ENCODE measurements around the gene DOCK7. TPM values are rescaled to one million over a fixed set of nuclear protein-coding genes. Genes with fewer than 3 reads are reported as not detected.

DOCK7 gene
- total RNA-seq, 2 donors from 2014 or later: 7.6 to 10.7 TPM

- H3K4me1 Mint-ChIP-seq (ENCODE audit: low read depth): peaks cover 52% of the 10 kb centered on the region
- H3K4me3 Mint-ChIP-seq: peak overlapping the region; percentile 93
- H3K36me3 Mint-ChIP-seq (ENCODE audit: insufficient read depth in 2 of 2): peaks cover 10 to 34% of the 10 kb centered on the region in 2 donors
- no peak for DNase-seq
- H3K27ac Mint-ChIP-seq: peak overlapping the region; percentile 60
- ATAC-seq (replicated peaks in 1 of 2): no peak
- no peaks in the 10 kb centered on the region for H3K27me3 Mint-ChIP-seq (ENCODE audit: low read depth)
- peaks cover 2 to 3% of the 10 kb centered on the region in 2 donors for H3K9me3 Mint-ChIP-seq
These were observed 250.0 kb downstream of the DOCK7 start for GRCh38 chr1:62438163-62438562.

GRCh38 chr1:62437273-62437940, 250.8 kb downstream of the DOCK7 start:
- Mint-ChIP-seq H3K4me3 (peak overlapping the region; percentile 93), H3K27ac (peak overlapping the region; percentile 60), H3K4me1 (ENCODE audit: low read depth) (peaks cover 52% of the 10 kb centered on the region), H3K36me3 (ENCODE audit: insufficient read depth in 2 of 2) (peaks cover 10 to 34% of the 10 kb centered on the region in 2 donors), H3K9me3 (peaks cover 2 to 3% of the 10 kb centered on the region in 2 donors), H3K27me3 (ENCODE audit: low read depth) (no peaks in the 10 kb centered on the region)
- DNase-seq (peak; percentile 44 to 52), ATAC-seq (replicated peaks in 1 of 2) (no peak)

- Mint-ChIP-seq H3K9me3 (peaks cover 2 to 3% of the 10 kb centered on the region in 2 donors), H3K4me1 (ENCODE audit: low read depth) (peaks cover 46% of the 10 kb centered on the region), H3K36me3 (ENCODE audit: insufficient read depth in 2 of 2) (peaks cover 9 to 28% of the 10 kb centered on the region in 2 donors), H3K4me3 (peak within 1 kb of the TSS; percentile 93), H3K27ac (peak within 1 kb of the TSS; percentile 98), H3K27me3 (ENCODE audit: low read depth) (no peaks in the 10 kb centered on the region)
- DNase-seq: peak; percentile 97 to 99
- peak; percentile 88 to 89 for ATAC-seq (replicated peaks in 1 of 2)
These were observed 251.5 kb downstream of the DOCK7 start, which contains the start of gene USP1 for GRCh38 chr1:62436466-62437272. Gene USP1 (plus strand): TSS chr1:62437049. CDS start chr1:62439868, 2,819 bp downstream.

- DNase-seq (peak in 1 of 2 donors; percentile 96), ATAC-seq (replicated peaks in 1 of 2) (no peak)
- H3K4me3 Mint-ChIP-seq: peak overlapping the region; percentile 93
These were observed 252.1 kb downstream of the DOCK7 start for GRCh38 chr1:62436039-62436465.

GRCh38 chr1:62435231-62436038, 252.8 kb downstream of the DOCK7 start:
- H3K4me3 Mint-ChIP-seq: peak overlapping the region; percentile 93
- DNase-seq: no peak
- peaks cover 2 to 3% of the 10 kb centered on the region in 2 donors for H3K9me3 Mint-ChIP-seq
- H3K36me3 Mint-ChIP-seq (ENCODE audit: insufficient read depth in 2 of 2): peaks cover 9 to 20% of the 10 kb centered on the region in 2 donors
- H3K4me1 Mint-ChIP-seq (ENCODE audit: low read depth): peaks cover 34% of the 10 kb centered on the region
- no peaks in the 10 kb centered on the region for H3K27me3 Mint-ChIP-seq (ENCODE audit: low read depth)
- peak overlapping the region; percentile 98 for H3K27ac Mint-ChIP-seq
- ATAC-seq (replicated peaks in 1 of 2): peak in 1 of 2 donors; percentile 0

More at GRCh38 chr1:62436039-62436465, 252.1 kb downstream of the DOCK7 start:
- Mint-ChIP-seq H3K27me3 (ENCODE audit: low read depth) (no peaks in the 10 kb centered on the region), H3K4me1 (ENCODE audit: low read depth) (peaks cover 40% of the 10 kb centered on the region), H3K36me3 (ENCODE audit: insufficient read depth in 2 of 2) (peaks cover 9 to 22% of the 10 kb centered on the region in 2 donors), H3K27ac (peak overlapping the region; percentile 98), H3K9me3 (peaks cover 2 to 3% of the 10 kb centered on the region in 2 donors)

- peak overlapping the region; percentile 34 for H3K27ac Mint-ChIP-seq
These were observed 253.6 kb downstream of the DOCK7 start for GRCh38 chr1:62434618-62435001.

GRCh38 chr1:62433861-62434617, 254.1 kb downstream of the DOCK7 start:
- no peak for ATAC-seq (replicated peaks in 1 of 2)
- no peak for DNase-seq
- H3K4me1 Mint-ChIP-seq (ENCODE audit: low read depth): peaks cover 22% of the 10 kb centered on the region
- no peak overlapping the region for H3K27ac Mint-ChIP-seq
- H3K36me3 Mint-ChIP-seq (ENCODE audit: insufficient read depth in 2 of 2): peaks cover 9 to 17% of the 10 kb centered on the region in 2 donors
- H3K9me3 Mint-ChIP-seq: peaks cover 2 to 3% of the 10 kb centered on the region in 2 donors
- H3K4me3 Mint-ChIP-seq: peak overlapping the region in 1 of 2 donors; percentile 42
- no peaks in the 10 kb centered on the region for H3K27me3 Mint-ChIP-seq (ENCODE audit: low read depth)

More at GRCh38 chr1:62434618-62435001, 253.6 kb downstream of the DOCK7 start:
- DNase-seq: no peak
- peaks cover 2 to 3% of the 10 kb centered on the region in 2 donors for H3K9me3 Mint-ChIP-seq
- H3K4me3 Mint-ChIP-seq: peak overlapping the region; percentile 49 to 93
- H3K36me3 Mint-ChIP-seq (ENCODE audit: insufficient read depth in 2 of 2): peaks cover 9 to 17% of the 10 kb centered on the region in 2 donors
- peaks cover 26% of the 10 kb centered on the region for H3K4me1 Mint-ChIP-seq (ENCODE audit: low read depth)
- ATAC-seq (replicated peaks in 1 of 2): no peak
- H3K27me3 Mint-ChIP-seq (ENCODE audit: low read depth): no peaks in the 10 kb centered on the region

GRCh38 chr1:62429581-62429980, 258.6 kb downstream of the DOCK7 start:
- no peaks in the 10 kb centered on the region for H3K9me3 Mint-ChIP-seq
- H3K27ac Mint-ChIP-seq: no peak overlapping the region
- ATAC-seq (replicated peaks in 1 of 2) (no peak), DNase-seq (no peak)
- H3K4me3 Mint-ChIP-seq: no peak overlapping the region
- no peaks in the 10 kb centered on the region for H3K36me3 Mint-ChIP-seq (ENCODE audit: insufficient read depth in 2 of 2)
- no peaks in the 10 kb centered on the region for H3K4me1 Mint-ChIP-seq (ENCODE audit: low read depth)
- no peaks in the 10 kb centered on the region for H3K27me3 Mint-ChIP-seq (ENCODE audit: low read depth)

- Mint-ChIP-seq H3K4me3 (no peak overlapping the region), H3K27me3 (ENCODE audit: low read depth) (no peaks in the 10 kb centered on the region), H3K36me3 (ENCODE audit: insufficient read depth in 2 of 2) (no peaks in the 10 kb centered on the region), H3K4me1 (ENCODE audit: low read depth) (no peaks in the 10 kb centered on the region), H3K27ac (no peak overlapping the region), H3K9me3 (no peaks in the 10 kb centered on the region)
- no peak for DNase-seq
- ATAC-seq (replicated peaks in 1 of 2): no peak
These were observed 259.8 kb downstream of the DOCK7 start for GRCh38 chr1:62428351-62428750.

GRCh38 chr1:62426794-62427193, 261.4 kb downstream of the DOCK7 start:
- Mint-ChIP-seq H3K27ac (no peak overlapping the region), H3K9me3 (no peaks in the 10 kb centered on the region), H3K4me3 (no peak overlapping the region), H3K27me3 (ENCODE audit: low read depth) (no peaks in the 10 kb centered on the region), H3K4me1 (ENCODE audit: low read depth) (no peaks in the 10 kb centered on the region), H3K36me3 (ENCODE audit: insufficient read depth in 2 of 2) (no peaks in the 10 kb centered on the region)
- no peak for ATAC-seq (replicated peaks in 1 of 2)
- DNase-seq: no peak

GRCh38 chr1:62426237-62426636, 261.9 kb downstream of the DOCK7 start:
- H3K9me3 Mint-ChIP-seq: no peaks in the 10 kb centered on the region
- no peak for DNase-seq
- no peak for ATAC-seq (replicated peaks in 1 of 2)
- no peak overlapping the region for H3K4me3 Mint-ChIP-seq
- no peaks in the 10 kb centered on the region for H3K27me3 Mint-ChIP-seq (ENCODE audit: low read depth)
- no peak overlapping the region for H3K27ac Mint-ChIP-seq
- no peaks in the 10 kb centered on the region for H3K4me1 Mint-ChIP-seq (ENCODE audit: low read depth)
- H3K36me3 Mint-ChIP-seq (ENCODE audit: insufficient read depth in 2 of 2): no peaks in the 10 kb centered on the region

GRCh38 chr1:62425041-62425440, 263.1 kb downstream of the DOCK7 start:
- DNase-seq: no peak
- Mint-ChIP-seq H3K27me3 (ENCODE audit: low read depth) (no peaks in the 10 kb centered on the region), H3K9me3 (no peaks in the 10 kb centered on the region), H3K4me1 (ENCODE audit: low read depth) (no peaks in the 10 kb centered on the region), H3K4me3 (no peak overlapping the region), H3K27ac (no peak overlapping the region), H3K36me3 (ENCODE audit: insufficient read depth in 2 of 2) (no peaks in the 10 kb centered on the region)
- ATAC-seq (replicated peaks in 1 of 2): no peak
